GM23338 (cell line): Measurements from ENCODE around the gene NLRP1.

Experiments
- CREB1 ChIP-seq: fragments of 250-450 bp; sonication (Bioruptor Pico); IDR thresholded peaks from 2 replicates; pipeline ENCODE4 v1.5.0; 2020; ENCODE audit warnings: low read depth, mild to moderate bottlenecking, moderate library complexity
- EZH2 ChIP-seq: fragments of 200-600 bp; sonication (generic); IDR thresholded peaks from one replicate; pipeline ENCODE4 v1.8.0; 2017; ENCODE audit warnings: antibody characterized with exemption, mild to moderate bottlenecking, low read depth; ENCODE audit not compliant: unreplicated experiment
- JUNB ChIP-seq: IDR thresholded peaks from one replicate; pipeline ENCODE4 v1.6.1; 2016; ENCODE audit warnings: antibody characterized with exemption; ENCODE audit not compliant: unreplicated experiment
- POLR2AphosphoS5 ChIP-seq: IDR thresholded peaks from 2 replicates; pipeline ENCODE4 v1.6.1; 2016; ENCODE audit warnings: antibody characterized with exemption, low read depth
- STAT1 ChIP-seq: IDR thresholded peaks from one replicate; pipeline ENCODE4 v1.6.1; 2016; ENCODE audit warnings: antibody characterized with exemption; ENCODE audit not compliant: unreplicated experiment
- ZNF331 ChIP-seq: fragments of 250-450 bp; sonication (Bioruptor Pico); IDR thresholded peaks from 2 replicates; pipeline ENCODE4 v1.5.0; 2020; ENCODE audit warnings: low read depth, mild to moderate bottlenecking, moderate library complexity
- TF ChIP-seq, protein P1 (sequence below): IDR thresholded peaks from one replicate; pipeline ENCODE4 v1.6.1; 2018; ENCODE audit warnings: antibody characterized with exemption; ENCODE audit not compliant: unreplicated experiment
- TF ChIP-seq, protein P2 (sequence below), 2 experiments: fragments of 200-600 bp in 1 of 2; sonication (generic) in 1 of 2; conservative IDR thresholded peaks; 2 replicates each; pipeline versions ENCODE4 v1.5.1 to v1.6.1; 2016 to 2017; ENCODE audit warnings: antibody characterized with exemption in 2 of 2, low read depth in 2 of 2, mild to moderate bottlenecking in 2 of 2, moderate library complexity in 1 of 2
- TF ChIP-seq, protein P3 (sequence below): IDR thresholded peaks from 2 replicates; pipeline ENCODE4 v1.6.1; 2016; ENCODE audit warnings: antibody characterized with exemption

DNA sequence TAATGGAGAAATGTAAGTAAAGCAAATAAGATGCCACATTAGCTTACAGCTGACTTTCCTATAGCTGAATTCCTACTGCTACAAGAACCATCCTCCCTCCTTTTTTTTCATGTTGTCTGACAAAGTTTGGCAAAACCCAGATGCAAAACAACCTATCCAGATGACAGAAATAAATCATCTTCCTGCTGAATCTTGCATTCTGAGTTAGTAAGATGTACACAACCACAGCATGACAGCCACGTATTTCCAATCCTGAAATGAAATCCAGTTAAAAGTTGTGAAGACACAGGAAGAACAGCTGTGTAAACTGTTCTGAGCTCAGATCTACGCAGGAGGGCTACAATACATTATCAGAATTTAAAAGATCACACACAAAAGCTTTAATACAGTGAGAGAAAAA, 110.4 kb downstream of the NLRP1 start:
- TF ChIP-seq, protein P1, sequence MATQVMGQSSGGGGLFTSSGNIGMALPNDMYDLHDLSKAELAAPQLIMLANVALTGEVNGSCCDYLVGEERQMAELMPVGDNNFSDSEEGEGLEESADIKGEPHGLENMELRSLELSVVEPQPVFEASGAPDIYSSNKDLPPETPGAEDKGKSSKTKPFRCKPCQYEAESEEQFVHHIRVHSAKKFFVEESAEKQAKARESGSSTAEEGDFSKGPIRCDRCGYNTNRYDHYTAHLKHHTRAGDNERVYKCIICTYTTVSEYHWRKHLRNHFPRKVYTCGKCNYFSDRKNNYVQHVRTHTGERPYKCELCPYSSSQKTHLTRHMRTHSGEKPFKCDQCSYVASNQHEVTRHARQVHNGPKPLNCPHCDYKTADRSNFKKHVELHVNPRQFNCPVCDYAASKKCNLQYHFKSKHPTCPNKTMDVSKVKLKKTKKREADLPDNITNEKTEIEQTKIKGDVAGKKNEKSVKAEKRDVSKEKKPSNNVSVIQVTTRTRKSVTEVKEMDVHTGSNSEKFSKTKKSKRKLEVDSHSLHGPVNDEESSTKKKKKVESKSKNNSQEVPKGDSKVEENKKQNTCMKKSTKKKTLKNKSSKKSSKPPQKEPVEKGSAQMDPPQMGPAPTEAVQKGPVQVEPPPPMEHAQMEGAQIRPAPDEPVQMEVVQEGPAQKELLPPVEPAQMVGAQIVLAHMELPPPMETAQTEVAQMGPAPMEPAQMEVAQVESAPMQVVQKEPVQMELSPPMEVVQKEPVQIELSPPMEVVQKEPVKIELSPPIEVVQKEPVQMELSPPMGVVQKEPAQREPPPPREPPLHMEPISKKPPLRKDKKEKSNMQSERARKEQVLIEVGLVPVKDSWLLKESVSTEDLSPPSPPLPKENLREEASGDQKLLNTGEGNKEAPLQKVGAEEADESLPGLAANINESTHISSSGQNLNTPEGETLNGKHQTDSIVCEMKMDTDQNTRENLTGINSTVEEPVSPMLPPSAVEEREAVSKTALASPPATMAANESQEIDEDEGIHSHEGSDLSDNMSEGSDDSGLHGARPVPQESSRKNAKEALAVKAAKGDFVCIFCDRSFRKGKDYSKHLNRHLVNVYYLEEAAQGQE: no peak
- TF ChIP-seq ZNF331 (CRISPR knock-in tag): no peak
- TF ChIP-seq, protein P2, sequence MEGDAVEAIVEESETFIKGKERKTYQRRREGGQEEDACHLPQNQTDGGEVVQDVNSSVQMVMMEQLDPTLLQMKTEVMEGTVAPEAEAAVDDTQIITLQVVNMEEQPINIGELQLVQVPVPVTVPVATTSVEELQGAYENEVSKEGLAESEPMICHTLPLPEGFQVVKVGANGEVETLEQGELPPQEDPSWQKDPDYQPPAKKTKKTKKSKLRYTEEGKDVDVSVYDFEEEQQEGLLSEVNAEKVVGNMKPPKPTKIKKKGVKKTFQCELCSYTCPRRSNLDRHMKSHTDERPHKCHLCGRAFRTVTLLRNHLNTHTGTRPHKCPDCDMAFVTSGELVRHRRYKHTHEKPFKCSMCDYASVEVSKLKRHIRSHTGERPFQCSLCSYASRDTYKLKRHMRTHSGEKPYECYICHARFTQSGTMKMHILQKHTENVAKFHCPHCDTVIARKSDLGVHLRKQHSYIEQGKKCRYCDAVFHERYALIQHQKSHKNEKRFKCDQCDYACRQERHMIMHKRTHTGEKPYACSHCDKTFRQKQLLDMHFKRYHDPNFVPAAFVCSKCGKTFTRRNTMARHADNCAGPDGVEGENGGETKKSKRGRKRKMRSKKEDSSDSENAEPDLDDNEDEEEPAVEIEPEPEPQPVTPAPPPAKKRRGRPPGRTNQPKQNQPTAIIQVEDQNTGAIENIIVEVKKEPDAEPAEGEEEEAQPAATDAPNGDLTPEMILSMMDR (conservative IDR thresholded peaks at IDR 0.05; ENCODE audit: low read depth in 2 of 2): no peak
- TF ChIP-seq, protein P3, sequence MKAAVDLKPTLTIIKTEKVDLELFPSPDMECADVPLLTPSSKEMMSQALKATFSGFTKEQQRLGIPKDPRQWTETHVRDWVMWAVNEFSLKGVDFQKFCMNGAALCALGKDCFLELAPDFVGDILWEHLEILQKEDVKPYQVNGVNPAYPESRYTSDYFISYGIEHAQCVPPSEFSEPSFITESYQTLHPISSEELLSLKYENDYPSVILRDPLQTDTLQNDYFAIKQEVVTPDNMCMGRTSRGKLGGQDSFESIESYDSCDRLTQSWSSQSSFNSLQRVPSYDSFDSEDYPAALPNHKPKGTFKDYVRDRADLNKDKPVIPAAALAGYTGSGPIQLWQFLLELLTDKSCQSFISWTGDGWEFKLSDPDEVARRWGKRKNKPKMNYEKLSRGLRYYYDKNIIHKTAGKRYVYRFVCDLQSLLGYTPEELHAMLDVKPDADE: no peak
- TF ChIP-seq EZH2: no peak
- no peak for TF ChIP-seq CREB1 (CRISPR knock-in tag)
- TF ChIP-seq JUNB: no peak
- no peak for TF ChIP-seq POLR2AphosphoS5
- no peak for TF ChIP-seq STAT1
